ENCODE results near the gene MITF. TPM values are rescaled to one million over a fixed set of nuclear protein-coding genes. Genes with fewer than 3 reads are reported as not detected.
A peak's percentile ranks its signal among the peaks of the same experiment; 100 is the strongest.

MITF gene
- total and polyA plus RNA-seq, 12 donors: 15.1 to 101 (median 81.7) TPM

DNA sequence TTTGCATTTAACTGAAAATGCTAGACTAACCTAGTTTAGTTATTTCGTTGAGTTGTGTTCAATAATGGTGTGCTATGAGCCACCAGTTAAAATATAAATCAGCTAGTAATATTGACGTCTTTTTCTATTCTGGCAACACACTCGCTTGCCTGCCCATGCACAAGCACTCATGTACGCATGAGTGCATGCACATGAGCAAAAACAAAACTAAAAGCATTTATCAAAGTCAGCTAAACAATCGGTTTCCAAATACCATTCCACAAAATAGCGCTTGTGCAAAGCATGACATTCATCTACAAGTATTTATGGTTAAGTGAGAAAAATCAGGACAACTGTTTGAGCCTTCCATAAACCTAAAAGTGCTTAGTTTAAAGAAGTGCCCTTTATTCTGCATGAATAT lies 247.2 kb downstream of the MITF start:
- H3K9me3 ChIP-seq: no peaks in the 10 kb centered on the region
- no peak overlapping the region for H3K27ac ChIP-seq
- TF ChIP-seq, protein P1, sequence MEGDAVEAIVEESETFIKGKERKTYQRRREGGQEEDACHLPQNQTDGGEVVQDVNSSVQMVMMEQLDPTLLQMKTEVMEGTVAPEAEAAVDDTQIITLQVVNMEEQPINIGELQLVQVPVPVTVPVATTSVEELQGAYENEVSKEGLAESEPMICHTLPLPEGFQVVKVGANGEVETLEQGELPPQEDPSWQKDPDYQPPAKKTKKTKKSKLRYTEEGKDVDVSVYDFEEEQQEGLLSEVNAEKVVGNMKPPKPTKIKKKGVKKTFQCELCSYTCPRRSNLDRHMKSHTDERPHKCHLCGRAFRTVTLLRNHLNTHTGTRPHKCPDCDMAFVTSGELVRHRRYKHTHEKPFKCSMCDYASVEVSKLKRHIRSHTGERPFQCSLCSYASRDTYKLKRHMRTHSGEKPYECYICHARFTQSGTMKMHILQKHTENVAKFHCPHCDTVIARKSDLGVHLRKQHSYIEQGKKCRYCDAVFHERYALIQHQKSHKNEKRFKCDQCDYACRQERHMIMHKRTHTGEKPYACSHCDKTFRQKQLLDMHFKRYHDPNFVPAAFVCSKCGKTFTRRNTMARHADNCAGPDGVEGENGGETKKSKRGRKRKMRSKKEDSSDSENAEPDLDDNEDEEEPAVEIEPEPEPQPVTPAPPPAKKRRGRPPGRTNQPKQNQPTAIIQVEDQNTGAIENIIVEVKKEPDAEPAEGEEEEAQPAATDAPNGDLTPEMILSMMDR (IDR thresholded peaks at IDR 0.05): no peak
- ATAC-seq: no peak
- H3K36me3 ChIP-seq: no peaks in the 10 kb centered on the region
- intact Hi-C loops (cut with DNase I): no loop called here
- peaks cover 0 to 10% (median 0%) of the 10 kb centered on the region in 9 donors for H3K4me1 ChIP-seq
- no peak overlapping the region for H3K4me3 ChIP-seq
- H3K27me3 ChIP-seq: no peaks in the 10 kb centered on the region
- no peak for DNase-seq
- WGBS, 2 donors: 87 to 92% methylated on average over 6 of the region's 6 CpGs

DNA sequence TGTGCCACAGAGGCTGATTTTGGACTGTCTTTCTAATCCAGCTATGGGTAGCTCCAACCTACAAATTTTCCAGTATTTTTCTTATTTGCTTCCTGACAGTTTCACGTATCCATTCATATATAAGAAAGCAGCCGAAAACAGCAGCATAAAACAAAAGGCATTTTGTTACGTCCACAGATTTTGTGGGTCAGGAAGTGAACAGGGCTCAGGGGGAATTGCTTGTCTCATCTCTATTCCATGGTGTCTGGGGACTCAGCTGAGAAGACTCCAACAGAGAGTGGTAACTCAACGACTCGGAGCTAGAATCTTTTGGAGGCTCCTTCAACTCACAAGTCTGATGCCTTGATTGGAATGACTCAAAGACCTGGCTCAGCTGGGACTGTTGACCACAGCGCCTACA lies 248.6 kb downstream of the MITF start:
- Histone ChIP-seq H3K27ac (no peak overlapping the region), H3K36me3 (no peaks in the 10 kb centered on the region), H3K4me1 (peaks cover 0 to 10% (median 0%) of the 10 kb centered on the region in 9 donors), H3K9me3 (no peaks in the 10 kb centered on the region), H3K27me3 (no peaks in the 10 kb centered on the region), H3K4me3 (no peak overlapping the region)
- ATAC-seq: no peak
- TF ChIP-seq, protein P1 (IDR thresholded peaks at IDR 0.05): no peak
- DNase-seq: no peak
- 67 to 75% methylated on average over 6 of the region's 6 CpGs for WGBS, 2 donors
- intact Hi-C loops (cut with DNase I): no loop called here

DNA sequence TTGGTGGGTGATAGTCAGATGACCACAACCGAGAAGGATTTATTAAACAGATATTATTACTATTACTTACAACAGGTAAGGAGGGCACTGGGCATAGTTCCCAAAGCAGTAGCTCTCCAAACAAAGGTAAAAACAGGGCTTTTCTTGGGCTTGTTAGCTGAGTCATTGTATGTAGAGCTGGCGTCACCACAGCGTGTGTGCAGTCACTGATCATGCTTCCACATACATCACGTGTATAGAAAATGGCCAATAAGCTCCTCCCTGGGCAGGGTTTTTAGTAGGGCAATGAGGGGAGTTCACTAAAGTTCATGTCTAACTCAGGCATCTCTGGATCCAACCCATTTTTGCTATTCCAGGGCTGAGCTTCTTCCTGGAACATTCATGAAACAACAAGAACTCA lies 254.5 kb downstream of the MITF start:
- WGBS, 2 donors: 90 to 91% methylated on average over 4 of the region's 4 CpGs
- ATAC-seq (no peak), DNase-seq (no peak)
- TF ChIP-seq, protein P1 (IDR thresholded peaks at IDR 0.05): no peak
- Histone ChIP-seq H3K9me3 (no peaks in the 10 kb centered on the region), H3K4me1 (peaks cover 0 to 10% (median 0%) of the 10 kb centered on the region in 9 donors), H3K27me3 (peaks cover 0 to 7% (median 0%) of the 10 kb centered on the region in 7 donors), H3K36me3 (no peaks in the 10 kb centered on the region), H3K27ac (no peak overlapping the region), H3K4me3 (no peak overlapping the region)
- intact Hi-C loops (cut with DNase I): no loop called here

DNA sequence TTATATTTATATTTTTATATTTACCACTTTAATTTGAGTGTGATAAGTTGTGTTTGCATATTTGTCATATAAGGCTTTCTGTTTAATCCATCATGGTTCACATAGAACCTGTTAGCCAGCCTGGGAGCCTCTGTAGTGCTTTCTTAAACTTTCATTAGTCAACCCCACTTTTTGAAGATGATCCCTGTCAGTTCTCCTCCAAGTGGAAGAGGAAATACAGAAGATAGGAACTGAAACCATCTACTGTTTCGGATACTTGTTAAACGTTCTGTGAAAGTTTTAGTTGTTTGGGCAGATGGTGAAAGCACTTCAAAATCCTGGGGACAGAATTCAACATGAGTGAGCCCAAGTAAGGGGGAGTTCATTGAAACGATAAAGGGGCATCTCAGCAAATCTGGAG lies 255.7 kb downstream of the MITF start:
- peaks cover 0 to 10% (median 0%) of the 10 kb centered on the region in 9 donors for H3K4me1 ChIP-seq
- peak overlapping the region in 1 of 10 donors; percentile 54 for H3K27ac ChIP-seq
- intact Hi-C loops (cut with DNase I): no loop called here
- 78% methylated on average over 3 of the region's 3 CpGs for WGBS, 2 donors
- H3K4me3 ChIP-seq: no peak overlapping the region
- H3K9me3 ChIP-seq: no peaks in the 10 kb centered on the region
- no peaks in the 10 kb centered on the region for H3K36me3 ChIP-seq
- DNase-seq (no peak), ATAC-seq (no peak)
- TF ChIP-seq, protein P1 (IDR thresholded peaks at IDR 0.05): no peak
- H3K27me3 ChIP-seq: peaks cover 0 to 7% (median 0%) of the 10 kb centered on the region in 7 donors
